Central memory CD8-positive, alpha-beta T cell (primary cell): Measurements from ENCODE around the gene SFXN3.
A peak's percentile ranks its signal among the peaks of the same experiment; 100 is the strongest.

Source experiments
- ATAC-seq: fragments of 150-1000 bp; cut with Tn5 transposase; replicated peaks from 2 replicates; pipeline ENCODE4 v1.10.0; 2022; ENCODE audit warnings: mild to moderate bottlenecking, moderate FRiP score, moderate number of reproducible peaks; ENCODE audit not compliant: poor library complexity, severe bottlenecking; ENCODE audit errors: extremely low read depth
- DNase-seq, 2 donors: peaks; one replicate each; pipeline ENCODE4 v3.0.0; 2021; ENCODE audit warnings: low spot score in 2 of 2
- H3K27ac Mint-ChIP-seq: one replicate; pipeline ENCODE4 v1.8.0; 2022; ENCODE audit warnings: low read depth, mild to moderate bottlenecking, moderate library complexity, mixed read lengths
- H3K27me3 Mint-ChIP-seq: one replicate; pipeline ENCODE4 v1.8.0; 2022; ENCODE audit warnings: mixed read lengths
- H3K36me3 Mint-ChIP-seq: one replicate; pipeline ENCODE4 v1.8.0; 2022; ENCODE audit warnings: mild to moderate bottlenecking, moderate library complexity, mixed read lengths; ENCODE audit not compliant: insufficient read depth
- H3K4me1 Mint-ChIP-seq: one replicate; pipeline ENCODE4 v1.8.0; 2022; ENCODE audit warnings: mixed read lengths
- H3K4me3 Mint-ChIP-seq: one replicate; pipeline ENCODE4 v1.8.0; 2022; ENCODE audit warnings: mild to moderate bottlenecking, moderate library complexity, mixed read lengths
- H3K9me3 Mint-ChIP-seq: one replicate; pipeline ENCODE4 v1.8.0; 2022; ENCODE audit warnings: mixed read lengths

The SFXN3 gene

DNA sequence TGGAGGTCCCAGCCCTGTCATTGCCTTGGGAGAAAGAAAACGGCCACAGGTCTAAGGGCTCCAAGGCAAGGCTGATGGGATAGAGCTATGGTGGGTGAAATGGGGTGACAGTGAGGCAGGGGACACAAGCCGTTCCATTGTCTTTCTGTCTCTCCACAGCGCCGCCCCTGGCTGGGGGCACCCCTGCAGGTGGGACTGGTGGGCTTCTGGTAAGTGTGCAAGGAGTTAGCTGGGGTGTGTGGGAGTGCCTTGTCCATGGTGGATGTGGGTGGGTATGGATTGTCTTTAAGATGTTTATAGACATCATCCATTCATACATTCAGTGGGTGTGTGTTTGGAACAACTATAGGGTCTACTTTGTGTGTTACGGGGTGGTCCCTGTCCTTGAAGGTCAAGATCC is 7.5 kb downstream of the SFXN3 start:
- peaks cover 24% of the 10 kb centered on the region for H3K4me1 Mint-ChIP-seq
- no peak overlapping the region for H3K27ac Mint-ChIP-seq
- DNase-seq (no peak), ATAC-seq (no peak)
- H3K4me3 Mint-ChIP-seq: no peak overlapping the region
- no peaks in the 10 kb centered on the region for H3K27me3 Mint-ChIP-seq
- H3K36me3 Mint-ChIP-seq: peaks cover 11% of the 10 kb centered on the region
- no peaks in the 10 kb centered on the region for H3K9me3 Mint-ChIP-seq

DNA sequence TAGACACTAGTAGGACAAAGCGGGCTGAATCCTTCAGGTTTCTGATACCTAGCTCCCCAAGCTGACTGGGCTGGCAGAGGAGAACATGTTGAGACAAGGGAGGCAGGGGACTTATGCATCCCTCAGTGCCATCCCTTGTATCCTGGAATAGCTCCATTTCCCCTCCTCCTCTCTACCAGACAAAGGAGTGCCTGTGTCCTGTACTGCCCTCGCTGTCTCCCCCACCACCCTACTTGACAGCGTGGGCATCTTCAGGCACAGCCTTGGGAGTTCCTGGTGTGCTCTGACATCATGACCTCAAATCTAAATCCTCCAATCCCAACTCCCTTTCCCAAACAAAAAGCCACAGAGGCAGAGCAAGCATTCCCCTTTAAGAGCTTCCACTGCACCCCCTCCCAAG is 9.0 kb downstream of the SFXN3 start:
- no peak overlapping the region for H3K4me3 Mint-ChIP-seq
- ATAC-seq: no peak
- peaks cover 13% of the 10 kb centered on the region for H3K36me3 Mint-ChIP-seq
- H3K27me3 Mint-ChIP-seq: no peaks in the 10 kb centered on the region
- no peak for DNase-seq
- H3K4me1 Mint-ChIP-seq: peaks cover 23% of the 10 kb centered on the region
- H3K27ac Mint-ChIP-seq: no peak overlapping the region
- H3K9me3 Mint-ChIP-seq: no peaks in the 10 kb centered on the region

DNA sequence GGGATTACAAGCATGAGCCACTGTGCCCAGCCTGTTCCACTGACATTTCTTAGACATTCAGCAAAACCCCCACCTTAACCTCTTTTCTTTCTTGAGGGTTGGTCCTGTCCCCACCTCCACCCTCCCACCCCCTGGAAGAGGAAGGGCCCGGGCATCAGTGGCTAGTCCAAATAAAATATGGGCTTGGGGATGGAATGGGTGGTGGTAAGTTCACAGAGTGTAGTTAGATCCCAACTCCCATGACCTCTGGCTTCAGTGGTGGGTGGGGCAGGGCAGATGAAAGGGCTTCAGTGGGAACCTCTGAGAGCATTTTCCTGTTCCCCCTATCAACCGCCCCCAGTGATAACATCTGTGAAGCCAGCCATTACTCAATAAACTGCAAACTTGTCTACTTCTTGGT is 9.8 kb downstream of the SFXN3 start:
- no peaks in the 10 kb centered on the region for H3K9me3 Mint-ChIP-seq
- H3K4me1 Mint-ChIP-seq: peaks cover 23% of the 10 kb centered on the region
- H3K27me3 Mint-ChIP-seq: peaks cover under 1% of the 10 kb centered on the region
- peak overlapping the region; percentile 41 for H3K27ac Mint-ChIP-seq
- no peak for ATAC-seq
- H3K36me3 Mint-ChIP-seq: peaks cover 13% of the 10 kb centered on the region
- no peak for DNase-seq
- H3K4me3 Mint-ChIP-seq: no peak overlapping the region

DNA sequence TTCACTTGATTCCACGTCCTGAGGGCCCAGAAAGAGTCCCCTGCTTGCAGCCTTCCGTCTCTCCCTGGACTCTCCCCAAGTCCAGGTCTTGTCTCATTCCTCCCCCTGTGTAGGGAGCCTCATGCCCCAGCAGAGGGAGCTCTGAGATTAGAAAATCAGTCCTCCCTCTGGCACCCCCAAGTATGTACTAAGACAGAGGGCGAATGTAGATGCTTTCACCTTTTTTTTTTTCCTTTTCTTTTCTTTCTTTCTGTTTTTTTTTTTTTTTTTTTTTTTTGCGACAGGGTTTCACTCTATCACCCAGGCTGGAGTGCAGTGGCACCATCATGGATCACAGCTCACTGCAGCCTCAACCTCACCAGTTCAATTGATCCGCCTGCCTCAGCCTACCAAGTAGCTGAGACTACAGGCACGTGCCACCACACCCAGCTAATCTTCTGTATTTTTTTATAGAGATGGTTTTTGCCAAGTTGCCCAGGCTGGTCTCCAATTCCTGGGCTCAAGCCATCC is 10.3 kb downstream of the SFXN3 start:
- Mint-ChIP-seq H3K27ac (peak overlapping the region; percentile 41), H3K4me1 (peaks cover 23% of the 10 kb centered on the region), H3K36me3 (peaks cover 13% of the 10 kb centered on the region), H3K9me3 (no peaks in the 10 kb centered on the region), H3K27me3 (peaks cover 5% of the 10 kb centered on the region), H3K4me3 (no peak overlapping the region)
- DNase-seq (peak; percentile 52 to 67), ATAC-seq (peak; percentile 91)

DNA sequence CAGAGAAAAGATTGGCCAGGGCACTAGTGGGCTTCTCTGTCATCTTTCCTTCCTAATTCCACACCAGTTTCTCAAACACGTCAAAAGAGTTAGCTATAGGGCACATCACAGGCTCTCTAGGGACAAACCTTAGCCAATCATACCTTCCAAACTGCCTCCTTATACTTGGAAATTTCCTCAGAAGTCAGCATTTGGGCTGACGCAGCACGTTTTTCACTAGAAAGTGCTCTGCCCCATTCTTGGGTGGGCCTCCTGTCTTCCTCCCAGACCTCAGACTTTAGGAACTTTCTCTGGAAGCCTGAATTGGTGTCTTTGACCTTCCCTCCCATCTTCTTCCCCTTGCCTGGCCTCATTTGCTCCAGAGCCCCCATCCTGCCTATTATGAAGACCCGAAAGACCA is 11.1 kb downstream of the SFXN3 start:
- Mint-ChIP-seq H3K4me3 (peak overlapping the region; percentile 97), H3K4me1 (peaks cover 23% of the 10 kb centered on the region), H3K9me3 (no peaks in the 10 kb centered on the region), H3K36me3 (peaks cover 13% of the 10 kb centered on the region), H3K27me3 (peaks cover 14% of the 10 kb centered on the region), H3K27ac (peak overlapping the region; percentile 94)
- DNase-seq (no peak), ATAC-seq (no peak)

DNA sequence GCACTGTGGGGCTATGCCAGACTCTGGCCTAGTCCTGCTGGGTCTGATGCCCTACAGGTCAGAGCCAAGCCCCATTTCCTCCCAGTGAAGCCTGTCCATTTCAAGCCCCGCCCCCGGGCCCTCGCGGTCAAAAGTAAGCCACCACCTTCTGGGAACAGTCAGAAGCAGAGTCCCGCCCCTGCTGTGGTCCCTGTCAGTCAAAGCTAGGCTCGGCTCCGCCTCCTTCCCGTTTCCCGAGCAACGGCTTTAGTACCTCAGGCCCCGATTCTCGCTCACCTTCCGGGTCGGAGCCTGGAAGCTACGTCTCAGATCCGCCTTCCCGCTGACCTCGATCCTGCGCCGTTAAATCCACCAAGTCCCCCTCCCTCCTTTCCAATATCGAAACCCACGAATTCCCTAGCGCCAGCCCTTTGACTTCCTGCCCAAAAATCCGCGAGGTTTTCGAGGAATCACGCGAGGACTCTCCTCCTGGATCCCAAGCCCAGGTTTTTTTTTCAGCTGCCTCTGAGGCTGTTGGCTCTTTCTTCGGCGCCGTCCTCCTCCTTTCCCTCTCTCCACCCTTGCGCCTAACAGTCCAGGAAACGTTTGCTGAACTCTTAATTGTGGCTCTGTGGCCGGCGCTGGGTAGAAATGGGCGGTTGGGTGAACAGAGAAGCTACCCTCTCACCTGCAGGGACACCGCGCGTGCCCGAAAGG is 11.8 kb downstream of the SFXN3 start:
- DNase-seq: peak; percentile 54 to 55
- peak; percentile 68 for ATAC-seq
- peak overlapping the region; percentile 94 for H3K27ac Mint-ChIP-seq

DNA sequence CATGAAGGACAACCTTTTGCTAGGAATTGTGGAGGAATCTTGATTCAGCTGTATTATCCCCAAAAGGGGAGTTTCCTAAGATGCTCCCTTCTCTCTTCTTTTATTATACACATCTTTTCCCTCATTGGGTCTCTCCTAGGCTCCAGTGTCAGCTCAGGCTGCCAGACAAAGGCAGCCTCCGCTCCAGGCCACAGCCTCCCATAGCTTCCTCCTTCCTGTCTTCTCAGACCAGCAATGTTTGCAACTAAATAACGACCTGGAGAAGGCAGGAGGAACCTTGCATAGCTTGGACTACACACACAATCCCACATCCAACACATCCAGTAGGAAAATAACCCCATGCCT is 12.3 kb downstream of the SFXN3 start:
- Mint-ChIP-seq H3K9me3 (no peaks in the 10 kb centered on the region), H3K27ac (peak overlapping the region; percentile 94), H3K4me3 (peak overlapping the region; percentile 97), H3K36me3 (peaks cover 10% of the 10 kb centered on the region), H3K4me1 (peaks cover 24% of the 10 kb centered on the region), H3K27me3 (peaks cover 26% of the 10 kb centered on the region)
- DNase-seq: no peak
- no peak for ATAC-seq

More for the DNA sequence above, 11.8 kb downstream of the SFXN3 start:
- Mint-ChIP-seq H3K9me3 (no peaks in the 10 kb centered on the region), H3K4me1 (peaks cover 23% of the 10 kb centered on the region), H3K36me3 (peaks cover 10% of the 10 kb centered on the region), H3K27me3 (peaks cover 21% of the 10 kb centered on the region), H3K4me3 (peak overlapping the region; percentile 97)

DNA sequence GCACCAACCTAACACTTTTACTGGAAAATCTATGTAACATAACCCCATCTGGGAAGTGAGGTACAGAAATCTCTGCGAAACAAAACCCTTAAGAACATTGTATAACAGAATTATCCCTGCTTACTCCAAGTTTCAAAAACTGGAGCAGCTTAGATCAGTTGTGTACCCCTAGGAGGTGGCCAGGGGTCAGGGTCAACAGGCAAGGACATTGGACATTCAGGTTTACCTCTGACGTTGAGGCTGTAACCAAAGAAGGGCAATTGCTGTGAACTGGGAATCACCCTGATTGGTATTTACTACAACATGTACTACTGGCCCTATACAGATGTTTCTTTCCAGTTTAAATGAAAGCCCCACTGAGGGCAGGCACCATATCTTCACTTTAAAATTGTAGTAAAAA is 13.1 kb downstream of the SFXN3 start:
- Mint-ChIP-seq H3K27me3 (peaks cover 34% of the 10 kb centered on the region), H3K9me3 (no peaks in the 10 kb centered on the region), H3K4me1 (peaks cover 32% of the 10 kb centered on the region), H3K27ac (no peak overlapping the region), H3K4me3 (peak overlapping the region; percentile 97), H3K36me3 (peaks cover 10% of the 10 kb centered on the region)
- no peak for ATAC-seq
- no peak for DNase-seq

DNA sequence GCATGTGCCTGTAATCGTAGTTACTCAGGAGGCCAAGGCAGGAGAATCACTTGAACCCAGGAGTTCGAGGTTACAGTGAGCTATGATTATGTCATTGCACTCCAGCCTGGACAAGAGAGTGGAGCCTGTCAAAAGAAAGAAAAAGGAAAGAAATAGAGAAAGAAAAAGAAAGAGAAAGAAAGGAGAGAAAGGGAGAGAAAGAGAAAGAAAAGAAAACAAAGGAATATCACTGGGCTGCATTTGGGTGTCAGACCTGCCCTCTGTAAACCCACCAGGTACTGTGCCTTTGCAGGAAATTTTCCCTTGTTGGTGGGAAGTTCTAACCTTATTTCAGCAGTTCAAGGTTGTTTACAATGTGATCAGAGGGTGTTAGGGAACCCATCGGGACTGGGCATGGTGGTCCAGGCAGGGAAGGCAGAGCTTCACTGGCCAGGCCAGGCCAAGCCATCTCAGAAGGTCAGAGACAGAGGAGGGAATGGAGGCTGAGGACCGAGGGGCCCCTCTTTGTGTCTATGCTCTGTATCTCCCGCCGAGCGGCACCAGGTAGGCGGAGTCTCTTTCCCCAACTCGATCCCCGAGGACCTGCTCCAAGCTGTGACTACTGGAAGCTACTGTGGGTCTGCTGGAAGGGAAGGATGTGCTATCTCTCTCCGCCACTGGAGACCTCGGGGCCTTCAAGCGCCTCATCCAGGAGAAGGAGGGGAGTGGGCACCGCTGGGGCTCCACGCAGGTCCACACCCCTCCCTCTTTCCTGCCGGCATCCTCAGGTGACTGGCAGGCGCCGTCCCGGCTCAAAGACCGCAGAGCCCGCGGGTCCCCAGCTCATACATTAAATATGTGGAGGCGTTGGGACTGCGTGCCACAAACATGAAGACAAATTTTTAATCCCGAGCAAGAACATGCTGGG is 15.6 kb downstream of the SFXN3 start:
- peaks cover 33% of the 10 kb centered on the region for H3K4me1 Mint-ChIP-seq
- ATAC-seq: no peak
- no peaks in the 10 kb centered on the region for H3K9me3 Mint-ChIP-seq
- peaks cover 8% of the 10 kb centered on the region for H3K36me3 Mint-ChIP-seq
- peaks cover 57% of the 10 kb centered on the region for H3K27me3 Mint-ChIP-seq
- H3K4me3 Mint-ChIP-seq: no peak overlapping the region
- no peak overlapping the region for H3K27ac Mint-ChIP-seq
- no peak for DNase-seq

DNA sequence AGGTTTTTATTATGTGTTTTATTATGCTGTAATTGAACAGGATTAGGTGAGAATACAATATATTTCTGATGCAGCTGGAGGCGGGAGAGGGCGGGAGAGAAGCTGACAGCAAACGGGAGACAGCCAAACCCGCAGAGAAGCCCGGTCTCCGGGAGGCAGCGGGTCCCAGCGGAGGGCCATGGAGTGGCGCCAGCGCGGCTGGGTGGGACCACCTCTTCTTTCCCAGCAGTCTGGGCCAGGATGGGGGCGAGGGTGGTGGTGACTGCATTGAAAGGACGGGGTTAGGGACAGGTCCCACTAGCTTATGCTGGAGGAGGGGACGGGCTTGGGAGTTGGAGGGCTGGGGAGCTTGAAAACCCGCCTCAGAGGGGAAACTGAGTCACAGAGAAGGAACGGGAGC is 16.2 kb downstream of the SFXN3 start:
- H3K4me1 Mint-ChIP-seq: peaks cover 32% of the 10 kb centered on the region
- ATAC-seq (no peak), DNase-seq (no peak)
- no peaks in the 10 kb centered on the region for H3K9me3 Mint-ChIP-seq
- no peak overlapping the region for H3K4me3 Mint-ChIP-seq
- H3K27ac Mint-ChIP-seq: no peak overlapping the region
- H3K36me3 Mint-ChIP-seq: peaks cover 8% of the 10 kb centered on the region
- peaks cover 57% of the 10 kb centered on the region for H3K27me3 Mint-ChIP-seq

DNA sequence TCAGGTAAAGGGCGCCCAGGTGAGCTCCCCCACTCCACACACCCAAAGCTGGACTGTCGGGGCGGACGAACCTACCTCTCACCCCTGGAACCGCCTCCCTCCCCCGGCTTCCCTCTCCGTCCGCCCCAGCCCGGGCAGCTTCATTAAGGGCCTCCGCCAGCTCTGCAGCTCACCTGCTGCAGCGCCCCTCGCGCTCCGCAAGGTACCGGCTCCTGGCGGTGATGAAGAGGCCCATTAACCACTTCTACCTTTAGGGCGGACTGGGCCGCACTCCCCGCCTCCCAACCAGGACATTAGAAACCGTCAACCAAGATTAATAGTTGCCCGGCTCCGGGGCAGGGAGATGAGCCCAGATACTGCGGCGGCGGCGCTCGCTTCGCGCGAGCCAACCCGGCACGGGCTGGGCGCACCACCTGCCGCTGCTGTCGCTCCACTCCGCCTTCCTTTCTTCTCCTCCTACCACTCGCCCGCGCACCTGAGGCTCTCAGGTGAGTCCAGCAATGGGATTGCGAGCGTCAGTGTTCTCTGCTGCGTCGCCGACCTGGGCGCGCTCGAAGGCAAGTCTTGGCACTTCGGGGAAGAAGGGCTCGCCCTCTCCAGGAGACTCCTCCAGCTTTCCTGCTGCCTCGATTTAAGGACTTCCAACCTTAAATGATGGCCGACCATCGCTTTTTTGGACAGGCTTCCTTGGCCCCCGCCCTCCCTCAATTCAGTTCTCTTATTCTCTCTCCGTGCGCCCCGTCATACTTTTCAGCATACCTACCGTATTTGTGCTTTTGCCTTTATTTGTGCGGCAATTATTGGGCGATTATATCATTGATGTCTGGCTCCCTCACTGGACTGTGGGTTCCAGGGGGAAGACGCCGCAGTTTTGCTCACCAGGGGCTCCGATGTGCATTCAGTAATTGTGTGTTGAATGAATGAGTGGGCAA is 17.2 kb downstream of the SFXN3 start:
- ATAC-seq (no peak), DNase-seq (no peak)
- Mint-ChIP-seq H3K27ac (no peak overlapping the region), H3K9me3 (no peaks in the 10 kb centered on the region), H3K4me1 (peaks cover 22% of the 10 kb centered on the region), H3K4me3 (peak overlapping the region; percentile 3), H3K36me3 (peaks cover 4% of the 10 kb centered on the region), H3K27me3 (peaks cover 57% of the 10 kb centered on the region)
